Naive B cell (primary cell): ENCODE results near the gene STMN3. TPM values are rescaled to one million over a fixed set of nuclear protein-coding genes. Genes with fewer than 3 reads are reported as not detected.
"Not testable (repeated sequence)": the region's sequence is repeated elsewhere in the genome, so short reads cannot be mapped to it uniquely, and the experiment has no call there.

Experiments used
- ATAC-seq, 2 donors: fragments of 150-1000 bp; cut with Tn5 transposase; 2 replicates each; pipeline ENCODE4 v1.10.0; 2021; ENCODE audit warnings: low read depth in 2 of 2, mild to moderate bottlenecking in 2 of 2, moderate library complexity in 2 of 2
- DNase-seq: peaks from one replicate; pipeline ENCODE4 v3.0.0; 2022
- H3K27ac Mint-ChIP-seq, 6 donors: one replicate each; pipeline ENCODE4 v1.8.0; 2020 to 2022; ENCODE audit warnings: mild to moderate bottlenecking in 6 of 6, mixed read lengths in 6 of 6, moderate library complexity in 5 of 6, inconsistent platforms in 2 of 6
- H3K27me3 Mint-ChIP-seq, 3 donors: one replicate each; pipeline ENCODE4 v1.8.0; 2021 to 2022; ENCODE audit warnings: mixed read lengths in 3 of 3, mild to moderate bottlenecking in 1 of 3
- H3K36me3 Mint-ChIP-seq, 2 donors: one replicate each; pipeline ENCODE4 v1.8.0; 2020 to 2022; ENCODE audit warnings: mixed read lengths in 2 of 2, inconsistent platforms in 1 of 2, mild to moderate bottlenecking in 1 of 2
- H3K4me1 Mint-ChIP-seq, 3 donors: one replicate each; pipeline ENCODE4 v1.8.0; 2020 to 2022; ENCODE audit warnings: mixed read lengths in 3 of 3, inconsistent platforms in 1 of 3, mild to moderate bottlenecking in 1 of 3, moderate library complexity in 1 of 3
- H3K4me3 Mint-ChIP-seq, 8 donors: one replicate each; pipeline ENCODE4 v1.8.0; 2020 to 2022; ENCODE audit warnings: mild to moderate bottlenecking in 8 of 8, mixed read lengths in 8 of 8, moderate library complexity in 8 of 8, inconsistent platforms in 2 of 8
- H3K9me3 Mint-ChIP-seq, 7 donors: one replicate each; pipeline ENCODE4 v1.8.0; 2020 to 2022; ENCODE audit warnings: mixed read lengths in 7 of 7, mild to moderate bottlenecking in 5 of 7, inconsistent platforms in 2 of 7, moderate library complexity in 1 of 7
- polyA plus RNA-seq, 6 donors: library from polyadenylated mRNA; unstranded; fragments of 300-500 nt; fragmentation: Illumina TruSeq; gene quantifications; one replicate each; pipeline ENCODE4 v1.2.3, GENCODE V29; 2021; ENCODE audit warnings: low read depth in 6 of 6

The STMN3 gene
- polyA plus RNA-seq, 6 donors from 2014 or later = 1.2 to 4.2 (median 2.5) TPM

- peaks cover 11 to 25% (median 23%) of the 10 kb centered on the region in 3 donors for H3K4me1 Mint-ChIP-seq
- H3K9me3 Mint-ChIP-seq = no peaks in the 10 kb centered on the region
- no peak for ATAC-seq
- no peak overlapping the region for H3K27ac Mint-ChIP-seq
- H3K36me3 Mint-ChIP-seq = no peaks in the 10 kb centered on the region
- H3K4me3 Mint-ChIP-seq = peak overlapping the region in 1 of 8 donors; percentile 36
- DNase-seq = no peak
- no peaks in the 10 kb centered on the region for H3K27me3 Mint-ChIP-seq
These were observed 9.0 kb upstream of the STMN3 start for GRCh38 chr20:63661959-63662812.

- H3K27ac Mint-ChIP-seq = no peak overlapping the region
- no peaks in the 10 kb centered on the region for H3K27me3 Mint-ChIP-seq
- H3K4me1 Mint-ChIP-seq = peaks cover 11 to 25% (median 23%) of the 10 kb centered on the region in 3 donors
- no peaks in the 10 kb centered on the region for H3K36me3 Mint-ChIP-seq
- no peak for DNase-seq
- peak overlapping the region in 2 of 8 donors; percentile 12 to 100 for H3K4me3 Mint-ChIP-seq
- H3K9me3 Mint-ChIP-seq = no peaks in the 10 kb centered on the region
- no peak for ATAC-seq
These were observed 7.9 kb upstream of the STMN3 start for GRCh38 chr20:63661108-63661507.

- Mint-ChIP-seq H3K27ac (no peak overlapping the region), H3K27me3 (no peaks in the 10 kb centered on the region), H3K9me3 (no peaks in the 10 kb centered on the region), H3K36me3 (no peaks in the 10 kb centered on the region), H3K4me3 (peak overlapping the region in 4 of 8 donors; percentile 15 to 100 (median 84)), H3K4me1 (peaks cover 11 to 25% (median 23%) of the 10 kb centered on the region in 3 donors)
- DNase-seq (no peak), ATAC-seq (no peak)
These were observed 7.4 kb upstream of the STMN3 start for GRCh38 chr20:63660622-63661021.

GRCh38 chr20:63660174-63660573, 7.0 kb upstream of the STMN3 start:
- H3K27me3 Mint-ChIP-seq, ATAC-seq, H3K27ac Mint-ChIP-seq, H3K9me3 Mint-ChIP-seq, DNase-seq, H3K36me3 Mint-ChIP-seq: not testable (repeated sequence)
- Mint-ChIP-seq H3K4me1 (peaks cover 11 to 25% (median 23%) of the 10 kb centered on the region in 3 donors), H3K4me3 (peak overlapping the region in 6 of 8 donors; percentile 13 to 100 (median 96))

GRCh38 chr20:63659370-63659769, 6.1 kb upstream of the STMN3 start:
- Mint-ChIP-seq H3K9me3 (no peaks in the 10 kb centered on the region), H3K27ac (no peak overlapping the region), H3K4me3 (peak overlapping the region; percentile 86 to 100 (median 96)), H3K36me3 (no peaks in the 10 kb centered on the region), H3K27me3 (no peaks in the 10 kb centered on the region), H3K4me1 (peaks cover 11 to 28% (median 27%) of the 10 kb centered on the region in 3 donors)
- ATAC-seq (no peak), DNase-seq (no peak)

- H3K4me1 Mint-ChIP-seq = peaks cover 15 to 33% (median 33%) of the 10 kb centered on the region in 3 donors
- H3K27me3 Mint-ChIP-seq = no peaks in the 10 kb centered on the region
These were observed 5.5 kb upstream of the STMN3 start for GRCh38 chr20:63658749-63659187.

GRCh38 chr20:63657937-63658748, 4.9 kb upstream of the STMN3 start, which contains the start of gene RTEL1:
TSS of gene RTEL1 (plus strand) at chr20:63658312. CDS start at chr20:63659403, 1,091 bp downstream.
- no peaks in the 10 kb centered on the region for H3K9me3 Mint-ChIP-seq
- H3K27ac Mint-ChIP-seq = peak within 1 kb of the TSS; percentile 86 to 97 (median 91)
- peaks cover 15 to 36% (median 34%) of the 10 kb centered on the region in 3 donors for H3K4me1 Mint-ChIP-seq

More at GRCh38 chr20:63658749-63659187, 5.5 kb upstream of the STMN3 start:
- no peak for DNase-seq
- peak in 1 of 2 donors; percentile 22 for ATAC-seq
- H3K27ac Mint-ChIP-seq = peak overlapping the region in 5 of 6 donors; percentile 89 to 97 (median 92)
- no peaks in the 10 kb centered on the region for H3K9me3 Mint-ChIP-seq
- H3K4me3 Mint-ChIP-seq = peak overlapping the region; percentile 86 to 100 (median 96)
- H3K36me3 Mint-ChIP-seq = no peaks in the 10 kb centered on the region

GRCh38 chr20:63657260-63657936, 4.2 kb upstream of the STMN3 start:
- DNase-seq (no peak), ATAC-seq (no peak)
- peak overlapping the region; percentile 86 to 100 (median 96) for H3K4me3 Mint-ChIP-seq
- no peaks in the 10 kb centered on the region for H3K9me3 Mint-ChIP-seq
- H3K36me3 Mint-ChIP-seq = no peaks in the 10 kb centered on the region
- peak overlapping the region in 2 of 6 donors; percentile 89 to 96 for H3K27ac Mint-ChIP-seq
- no peaks in the 10 kb centered on the region for H3K27me3 Mint-ChIP-seq
- peaks cover 14 to 36% (median 34%) of the 10 kb centered on the region in 3 donors for H3K4me1 Mint-ChIP-seq

More at GRCh38 chr20:63657937-63658748, 4.9 kb upstream of the STMN3 start, which contains the start of gene RTEL1:
- DNase-seq (peak; percentile 85), ATAC-seq (peak; percentile 87 to 91)
- Mint-ChIP-seq H3K36me3 (no peaks in the 10 kb centered on the region), H3K27me3 (no peaks in the 10 kb centered on the region), H3K4me3 (peak within 1 kb of the TSS; percentile 86 to 100 (median 96))

GRCh38 chr20:63656451-63656850, 3.2 kb upstream of the STMN3 start:
- Mint-ChIP-seq H3K27me3 (no peaks in the 10 kb centered on the region), H3K36me3 (no peaks in the 10 kb centered on the region), H3K4me3 (peak overlapping the region in 5 of 8 donors; percentile 10 to 100 (median 95)), H3K4me1 (peaks cover 18 to 43% (median 36%) of the 10 kb centered on the region in 3 donors), H3K27ac (peak overlapping the region in 2 of 6 donors; percentile 51 to 57), H3K9me3 (no peaks in the 10 kb centered on the region)
- DNase-seq = no peak
- no peak for ATAC-seq

GRCh38 chr20:63655249-63655648, 2.0 kb upstream of the STMN3 start:
- Mint-ChIP-seq H3K9me3 (no peaks in the 10 kb centered on the region), H3K27ac (no peak overlapping the region), H3K4me3 (peak overlapping the region in 3 of 8 donors; percentile 6 to 68 (median 8)), H3K4me1 (peaks cover 18 to 49% (median 36%) of the 10 kb centered on the region in 3 donors), H3K27me3 (no peaks in the 10 kb centered on the region), H3K36me3 (no peaks in the 10 kb centered on the region)
- DNase-seq (no peak), ATAC-seq (no peak)

- no peaks in the 10 kb centered on the region for H3K9me3 Mint-ChIP-seq
- no peak for ATAC-seq
- no peak for DNase-seq
- no peaks in the 10 kb centered on the region for H3K27me3 Mint-ChIP-seq
- no peaks in the 10 kb centered on the region for H3K36me3 Mint-ChIP-seq
- H3K27ac Mint-ChIP-seq = no peak overlapping the region
- H3K4me1 Mint-ChIP-seq = peaks cover 18 to 40% (median 25%) of the 10 kb centered on the region in 3 donors
- peak overlapping the region; percentile 64 to 82 (median 70) for H3K4me3 Mint-ChIP-seq
These were observed 897 bp upstream of the STMN3 start for GRCh38 chr20:63653974-63654668.
